ENCODE measurements around the gene CDCA3. TPM values are rescaled to one million over a fixed set of nuclear protein-coding genes. Genes with fewer than 3 reads are reported as not detected.

The CDCA3 gene
- 39.2 and 57.1 TPM in 2 replicates for polyA plus RNA-seq (2011; rRNA removed)
- 16.6 and 20.1 TPM in 2 replicates for polyA minus RNA-seq (2011; rRNA and poly(A)+ RNA removed)

DNA sequence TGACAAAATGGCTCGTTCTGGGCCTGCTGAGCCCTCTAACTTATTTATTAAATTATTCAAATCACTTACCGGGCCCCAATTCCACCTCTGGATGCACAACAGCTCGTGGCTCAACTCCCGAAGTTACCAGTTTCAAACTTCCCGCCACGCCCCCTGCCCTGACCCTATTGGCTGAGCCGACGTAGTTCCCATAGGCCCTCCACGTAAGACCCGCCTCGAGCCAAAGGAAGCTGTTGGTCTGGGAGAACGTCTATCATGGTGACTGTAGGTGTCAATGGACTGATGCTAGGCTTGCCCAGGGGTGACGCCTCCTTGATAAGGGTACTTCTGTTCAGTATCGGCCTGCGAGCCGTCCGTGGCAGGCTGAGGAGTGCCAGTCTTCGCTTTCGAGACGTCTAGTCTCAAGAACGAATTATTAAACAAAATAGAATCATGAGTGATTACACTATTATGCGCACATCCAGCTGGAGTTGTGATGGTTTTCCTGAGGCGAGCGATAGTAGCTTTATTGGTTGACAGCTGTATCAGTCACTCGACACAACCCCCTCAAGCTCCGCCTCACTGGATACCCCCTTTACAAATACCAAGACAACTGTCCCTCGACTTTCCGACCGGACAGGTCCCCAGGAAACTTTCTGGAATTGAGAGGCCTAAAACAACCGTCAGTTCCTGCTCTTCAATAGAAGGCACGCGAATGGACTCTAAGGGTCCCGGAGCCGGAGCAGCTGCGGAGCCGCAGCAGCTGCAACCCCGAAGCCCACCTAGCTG lies at the start of gene CDCA3:
Gene CDCA3 (minus strand): TSS at position 134 of the 768 bp plus-strand sequence. CDS start 334 bp downstream, outside the sequence.
- H3K4me3 ChIP-seq (ENCODE audit: low read depth, low read length) = peak within 1 kb of the TSS; percentile 78
- ChIA-PET POLR2A (interaction anchor here (0.6 to 2.9 kb wide), 8 partner anchors 12 to 255 kb away, joined by 3 to 34 read pairs (median 4); partner anchors contain the start of genes SPSB2 and TPI1), CTCF (interaction anchor here (0.7 to 12.2 kb wide), 9 partner anchors 9 to 167 kb away, joined by 3 to 112 read pairs (median 8); partner anchors contain the start of genes GNB3, LPCAT3, MLF2 and P3H3)
- peaks cover 15% of the 10 kb centered on the region for H3K36me3 ChIP-seq (ENCODE audit: control insufficient read depth, insufficient read depth, low read length)
- no peaks in the 10 kb centered on the region for H3K27me3 ChIP-seq (ENCODE audit: control insufficient read depth, insufficient read depth, low read length)
- TF ChIP-seq, protein P1, sequence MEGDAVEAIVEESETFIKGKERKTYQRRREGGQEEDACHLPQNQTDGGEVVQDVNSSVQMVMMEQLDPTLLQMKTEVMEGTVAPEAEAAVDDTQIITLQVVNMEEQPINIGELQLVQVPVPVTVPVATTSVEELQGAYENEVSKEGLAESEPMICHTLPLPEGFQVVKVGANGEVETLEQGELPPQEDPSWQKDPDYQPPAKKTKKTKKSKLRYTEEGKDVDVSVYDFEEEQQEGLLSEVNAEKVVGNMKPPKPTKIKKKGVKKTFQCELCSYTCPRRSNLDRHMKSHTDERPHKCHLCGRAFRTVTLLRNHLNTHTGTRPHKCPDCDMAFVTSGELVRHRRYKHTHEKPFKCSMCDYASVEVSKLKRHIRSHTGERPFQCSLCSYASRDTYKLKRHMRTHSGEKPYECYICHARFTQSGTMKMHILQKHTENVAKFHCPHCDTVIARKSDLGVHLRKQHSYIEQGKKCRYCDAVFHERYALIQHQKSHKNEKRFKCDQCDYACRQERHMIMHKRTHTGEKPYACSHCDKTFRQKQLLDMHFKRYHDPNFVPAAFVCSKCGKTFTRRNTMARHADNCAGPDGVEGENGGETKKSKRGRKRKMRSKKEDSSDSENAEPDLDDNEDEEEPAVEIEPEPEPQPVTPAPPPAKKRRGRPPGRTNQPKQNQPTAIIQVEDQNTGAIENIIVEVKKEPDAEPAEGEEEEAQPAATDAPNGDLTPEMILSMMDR (IDR thresholded peaks at IDR 0.05; ENCODE audit: insufficient read depth, low read depth, low read length) = no peak
- peak; percentile 84 for DNase-seq (ENCODE audit: low read depth)

DNA sequence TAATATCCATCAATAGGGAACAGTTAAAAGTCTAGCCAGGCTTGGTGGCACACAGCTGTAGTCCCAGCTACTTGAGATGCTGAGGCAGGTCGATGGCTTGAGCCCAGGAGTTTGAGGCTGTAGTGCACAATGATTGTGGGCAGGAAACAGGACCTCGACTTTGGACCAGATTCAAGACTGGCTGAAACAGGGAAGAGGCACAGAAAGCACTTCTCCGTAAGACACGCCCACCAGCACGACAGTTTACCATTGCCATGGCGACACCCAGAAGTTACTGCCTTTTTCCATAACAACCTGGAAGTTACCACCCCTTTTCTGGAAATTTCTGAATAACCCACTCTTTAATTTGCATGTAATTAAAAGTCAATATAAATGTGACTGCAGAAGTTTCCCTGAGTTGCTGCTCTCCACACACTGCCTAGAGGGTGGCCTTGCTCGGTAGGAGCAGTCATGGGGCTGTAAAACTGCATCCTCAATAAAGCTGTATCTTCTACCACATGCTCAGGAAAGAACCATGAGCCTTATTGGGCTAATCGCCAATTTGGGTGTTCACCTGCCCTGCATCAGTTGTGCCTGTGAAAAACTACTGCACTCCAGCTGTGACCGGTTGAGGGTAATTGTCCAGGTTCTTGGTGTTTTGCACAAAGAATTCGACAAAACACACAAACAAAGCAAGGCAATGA lies 48.9 kb upstream of the CDCA3 start:
- no peak overlapping the region for H3K4me3 ChIP-seq (ENCODE audit: low read depth, low read length)
- POLR2A ChIA-PET = no interaction called here
- H3K27me3 ChIP-seq (ENCODE audit: control insufficient read depth, insufficient read depth, low read length) = no peaks in the 10 kb centered on the region
- TF ChIP-seq, protein P1 (IDR thresholded peaks at IDR 0.05; ENCODE audit: insufficient read depth, low read depth, low read length) = no peak
- DNase-seq (ENCODE audit: low read depth) = no peak
- H3K36me3 ChIP-seq (ENCODE audit: control insufficient read depth, insufficient read depth, low read length) = no peaks in the 10 kb centered on the region
- CTCF ChIA-PET = interaction anchor here (0.9 to 1.9 kb wide), 3 partner anchors 9 to 27 kb away, joined by 3 to 13 read pairs (median 4); partner anchors contain the start of gene SPSB2

DNA sequence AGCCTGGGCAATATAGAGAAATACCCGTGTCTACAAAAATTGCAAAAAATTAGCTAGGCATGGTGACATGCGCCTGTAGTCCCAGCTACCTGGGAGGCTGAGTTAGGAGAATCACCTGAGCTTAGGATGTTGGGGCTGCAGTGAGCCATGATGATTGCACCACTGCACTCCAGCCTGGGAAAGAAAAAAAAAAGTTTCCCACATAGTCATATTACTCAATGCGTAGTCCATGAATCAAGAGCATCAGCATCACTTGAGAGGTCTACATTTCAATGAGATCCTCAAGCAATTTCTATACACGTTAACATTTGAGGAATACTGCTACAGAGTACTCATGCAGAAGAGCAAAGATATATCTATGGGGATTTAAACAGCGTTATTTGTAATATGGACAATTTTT lies 48.3 kb upstream of the CDCA3 start:
- CTCF ChIA-PET = interaction anchor here (0.6 to 1.9 kb wide), 3 partner anchors 8 to 223 kb away, joined by 3 to 13 read pairs (median 4); partner anchors contain the start of gene SPSB2
- TF ChIP-seq, protein P1 (IDR thresholded peaks at IDR 0.05; ENCODE audit: insufficient read depth, low read depth, low read length) = no peak

GRCh38 chr12:6896846-6897435 lies 45.9 kb upstream of the CDCA3 start:
- ChIA-PET CTCF (interaction anchor here (1.0 to 1.1 kb wide), 2 partner anchors 16 to 27 kb away, joined by 3 to 4 read pairs; no protein-coding TSS in a partner anchor), POLR2A (no interaction called here)
- Histone ChIP-seq H3K4me3 (ENCODE audit: low read depth, low read length) (no peak overlapping the region), H3K27me3 (ENCODE audit: control insufficient read depth, insufficient read depth, low read length) (no peaks in the 10 kb centered on the region), H3K36me3 (ENCODE audit: control insufficient read depth, insufficient read depth, low read length) (no peaks in the 10 kb centered on the region)
- no peak for DNase-seq (ENCODE audit: low read depth)
- TF ChIP-seq, protein P1 (IDR thresholded peaks at IDR 0.05; ENCODE audit: insufficient read depth, low read depth, low read length) = no peak

More for the DNA sequence above, 48.3 kb upstream of the CDCA3 start:
- H3K36me3 ChIP-seq (ENCODE audit: control insufficient read depth, insufficient read depth, low read length) = no peaks in the 10 kb centered on the region
- no peak for DNase-seq (ENCODE audit: low read depth)
- POLR2A ChIA-PET = no interaction called here
- no peaks in the 10 kb centered on the region for H3K27me3 ChIP-seq (ENCODE audit: control insufficient read depth, insufficient read depth, low read length)
- H3K4me3 ChIP-seq (ENCODE audit: low read depth, low read length) = no peak overlapping the region

All from BJ (cell line).